Right lobe of liver (tissue), 6 donors: ENCODE measurements around the gene SULT1C4. TPM values are rescaled to one million over a fixed set of nuclear protein-coding genes. Genes with fewer than 3 reads are reported as not detected.

Source experiments
- ATAC-seq, 4 donors: fragments of 200-7000 bp; cut with Tn5 transposase; one replicate each; pipeline ENCODE4 v1.9.1; 2020; ENCODE audit warnings: mild to moderate bottlenecking in 4 of 4, moderate library complexity in 4 of 4
- DNase-seq, 3 donors: peaks; one replicate each; pipeline ENCODE4 v3.0.0-alpha.2; 2020
- H3K27ac ChIP-seq, 3 donors: fragments of 200-600 bp; one replicate each; pipeline ENCODE4 v1.8.0; 2022
- H3K27me3 ChIP-seq, 2 donors: fragments of 200-600 bp; one replicate each; pipeline ENCODE4 v1.8.0; 2022
- H3K36me3 ChIP-seq, 4 donors: fragments of 200-600 bp; sonication (generic) in 1 of 4; one replicate each; pipeline versions ENCODE4 v1.5.1 to v1.8.0; 2017 to 2022; ENCODE audit warnings: control low read depth in 1 of 4
- H3K4me1 ChIP-seq, 4 donors: fragments of 200-600 bp; sonication (generic) in 1 of 4; one replicate each; pipeline versions ENCODE4 v1.5.1 to v1.8.0; 2017 to 2022; ENCODE audit warnings: control low read depth in 1 of 4
- H3K4me3 ChIP-seq, 3 donors: fragments of 200-600 bp; one replicate each; pipeline ENCODE4 v1.8.0; 2022
- H3K9me3 ChIP-seq, 4 donors: fragments of 200-600 bp; sonication (generic) in 1 of 4; one replicate each; pipeline versions ENCODE4 v1.5.1 to v1.8.0; 2017 to 2022; ENCODE audit warnings: control low read depth in 1 of 4
- POLR2A ChIP-seq: fragments of 450-650 bp; IDR thresholded peaks from one replicate; pipeline ENCODE4 v1.6.1; 2017; ENCODE audit warnings: antibody characterized with exemption, mild to moderate bottlenecking
- WGBS: methylation state at CpG from one replicate; pipeline ENCODE4 v1.1.6; 2018; ENCODE audit warnings: low coverage, low lambda C conversion rate; ENCODE audit not compliant: insufficient coverage; ENCODE audit errors: missing lambda C conversion rate; 5-methylcytosine and 5-hydroxymethylcytosine counted together
- intact Hi-C, 2 donors: fragments of 100-400 bp; cut with DNase I; formaldehyde crosslinking; loops; one replicate each; pipeline versions ENCODE4 v1.11.2 to v1.14.1; 2022
- total RNA-seq, 6 experiments: library from RNA; depleted of rRNA in 2 of 6; stranded (reverse); fragments of >200 nt in 2 of 6; fragmentation: NEBNext Ultra II Directional in 3 of 6; extraction: Animal tissue kit (Norgen Biotek cat#: 25700) in 3 of 6; gene quantifications; one replicate each; pipeline versions ENCODE4 v1.1.0 to v1.2.4, GENCODE V29; 2016 to 2023
- TF ChIP-seq, protein P1 (sequence below), 4 donors: fragments of 200-600 bp in 3 of 4; fragments of 450-650 bp in 1 of 4; IDR thresholded peaks; one replicate each; pipeline versions ENCODE4 v1.5.1 to v1.8.0; 2016 to 2022; ENCODE audit warnings: antibody characterized with exemption in 4 of 4, mild to moderate bottlenecking in 2 of 4
- donor health status: DM: no; HTN: yes; CAD: no.
- donor health status: DM: no; HTN: no; CAD: no.
- donor health status: DM: no; HTN: no; CAD: no.
- donor health status: DM: no; HTN: yes; CAD: no.
- donor health status: DM: no; HTN: yes; CAD: no.

Gene SULT1C4
- total RNA-seq, 6 experiments from 2014 or later: 0.92 to 2.7 (median 1.4) TPM

DNA sequence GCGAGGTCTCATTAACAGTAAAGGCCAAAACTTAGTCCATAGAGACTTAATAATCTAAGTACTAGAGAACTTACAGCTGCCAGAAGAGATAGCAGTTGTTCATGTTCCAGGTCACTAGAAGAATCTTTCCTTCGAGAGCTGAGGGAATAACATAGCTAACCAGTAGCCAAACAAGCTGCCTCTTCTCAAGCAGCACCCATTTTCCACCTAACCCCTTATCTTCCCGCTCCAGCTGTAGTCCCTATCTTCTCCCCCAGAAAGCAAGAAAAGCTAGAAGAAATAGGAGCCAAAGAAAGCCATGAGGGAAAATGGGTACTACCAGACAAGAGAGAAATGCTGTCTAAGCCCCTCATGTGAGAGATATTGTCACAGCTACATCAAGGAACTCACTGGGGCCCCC is 24.0 kb downstream of the SULT1C4 start:
- Histone ChIP-seq H3K27me3 (no peaks in the 10 kb centered on the region), H3K27ac (no peak overlapping the region), H3K4me1 (no peaks in the 10 kb centered on the region), H3K4me3 (no peak overlapping the region), H3K9me3 (no peaks in the 10 kb centered on the region), H3K36me3 (no peaks in the 10 kb centered on the region)
- no peak for DNase-seq
- 76% methylated on average over 2 of the region's 3 CpGs for WGBS
- intact Hi-C loops: no loop called here
- no peak for ATAC-seq
- TF ChIP-seq, protein P1, sequence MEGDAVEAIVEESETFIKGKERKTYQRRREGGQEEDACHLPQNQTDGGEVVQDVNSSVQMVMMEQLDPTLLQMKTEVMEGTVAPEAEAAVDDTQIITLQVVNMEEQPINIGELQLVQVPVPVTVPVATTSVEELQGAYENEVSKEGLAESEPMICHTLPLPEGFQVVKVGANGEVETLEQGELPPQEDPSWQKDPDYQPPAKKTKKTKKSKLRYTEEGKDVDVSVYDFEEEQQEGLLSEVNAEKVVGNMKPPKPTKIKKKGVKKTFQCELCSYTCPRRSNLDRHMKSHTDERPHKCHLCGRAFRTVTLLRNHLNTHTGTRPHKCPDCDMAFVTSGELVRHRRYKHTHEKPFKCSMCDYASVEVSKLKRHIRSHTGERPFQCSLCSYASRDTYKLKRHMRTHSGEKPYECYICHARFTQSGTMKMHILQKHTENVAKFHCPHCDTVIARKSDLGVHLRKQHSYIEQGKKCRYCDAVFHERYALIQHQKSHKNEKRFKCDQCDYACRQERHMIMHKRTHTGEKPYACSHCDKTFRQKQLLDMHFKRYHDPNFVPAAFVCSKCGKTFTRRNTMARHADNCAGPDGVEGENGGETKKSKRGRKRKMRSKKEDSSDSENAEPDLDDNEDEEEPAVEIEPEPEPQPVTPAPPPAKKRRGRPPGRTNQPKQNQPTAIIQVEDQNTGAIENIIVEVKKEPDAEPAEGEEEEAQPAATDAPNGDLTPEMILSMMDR (IDR thresholded peaks at IDR 0.05): no peak
- no peak for TF ChIP-seq POLR2A

DNA sequence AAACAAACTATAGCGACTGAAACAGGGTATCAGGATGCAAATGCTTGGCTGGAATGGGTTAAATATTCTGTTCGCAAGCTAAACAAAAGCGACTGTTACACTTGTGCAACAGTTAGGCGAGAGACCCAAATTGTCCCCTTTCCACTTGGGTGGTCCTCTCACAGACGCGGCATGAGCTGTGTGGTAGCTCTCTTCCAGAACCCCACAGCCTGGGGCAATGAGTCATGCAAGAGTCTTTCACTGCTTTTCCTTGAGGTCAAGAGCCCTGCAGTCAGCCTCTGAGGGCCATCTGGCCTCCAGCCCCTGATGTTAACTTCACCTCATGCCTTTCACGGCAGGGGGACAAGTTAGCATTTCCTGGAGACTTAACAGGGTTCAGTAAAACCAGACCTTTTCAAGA is 25.7 kb downstream of the SULT1C4 start:
- intact Hi-C loops: no loop called here
- TF ChIP-seq POLR2A: no peak
- TF ChIP-seq, protein P1 (IDR thresholded peaks at IDR 0.05): no peak
- no peak for ATAC-seq
- DNase-seq: no peak
- no peaks in the 10 kb centered on the region for H3K9me3 ChIP-seq
- H3K4me1 ChIP-seq: no peaks in the 10 kb centered on the region
- H3K27ac ChIP-seq: no peak overlapping the region
- H3K36me3 ChIP-seq: no peaks in the 10 kb centered on the region
- WGBS: 61% methylated on average over 4 of the region's 7 CpGs
- H3K4me3 ChIP-seq: no peak overlapping the region
- H3K27me3 ChIP-seq: no peaks in the 10 kb centered on the region

DNA sequence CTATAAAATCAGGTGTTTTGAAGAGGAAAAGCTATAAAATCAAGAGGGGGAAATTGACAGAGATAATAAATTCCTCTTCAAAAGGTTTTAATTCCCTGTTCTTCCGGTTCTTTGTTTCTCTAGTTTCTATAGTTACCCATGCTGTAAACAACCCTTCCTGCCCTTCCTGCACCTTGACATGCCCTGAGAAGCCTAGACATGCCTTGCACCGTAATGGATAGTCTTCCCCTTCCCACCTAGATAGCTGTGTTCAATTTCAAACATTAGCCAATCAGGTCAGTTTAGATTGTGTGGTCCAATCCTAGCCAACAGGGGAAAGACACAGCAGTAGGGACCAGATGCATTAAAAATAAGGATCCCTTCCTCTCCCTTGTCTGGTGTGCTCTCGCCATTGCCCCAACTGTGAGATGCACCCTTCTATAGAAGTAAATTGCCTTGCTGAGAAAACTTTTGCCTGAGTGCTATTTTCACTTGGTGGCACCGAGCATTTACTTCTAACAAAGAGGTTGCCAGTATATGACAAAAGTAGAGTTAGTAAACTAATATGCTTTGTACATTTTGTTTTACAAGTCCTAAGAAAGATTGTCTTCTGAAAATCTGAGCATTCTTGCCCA is 27.1 kb downstream of the SULT1C4 start:
- TF ChIP-seq POLR2A: no peak
- TF ChIP-seq, protein P1 (IDR thresholded peaks at IDR 0.05): no peak
- H3K4me1 ChIP-seq: no peaks in the 10 kb centered on the region
- no peaks in the 10 kb centered on the region for H3K9me3 ChIP-seq
- ATAC-seq (no peak), DNase-seq (no peak)
- H3K36me3 ChIP-seq: no peaks in the 10 kb centered on the region
- 76% methylated on average over 4 of the region's 4 CpGs for WGBS
- intact Hi-C loops: no loop called here
- no peaks in the 10 kb centered on the region for H3K27me3 ChIP-seq
- no peak overlapping the region for H3K27ac ChIP-seq
- H3K4me3 ChIP-seq: no peak overlapping the region

DNA sequence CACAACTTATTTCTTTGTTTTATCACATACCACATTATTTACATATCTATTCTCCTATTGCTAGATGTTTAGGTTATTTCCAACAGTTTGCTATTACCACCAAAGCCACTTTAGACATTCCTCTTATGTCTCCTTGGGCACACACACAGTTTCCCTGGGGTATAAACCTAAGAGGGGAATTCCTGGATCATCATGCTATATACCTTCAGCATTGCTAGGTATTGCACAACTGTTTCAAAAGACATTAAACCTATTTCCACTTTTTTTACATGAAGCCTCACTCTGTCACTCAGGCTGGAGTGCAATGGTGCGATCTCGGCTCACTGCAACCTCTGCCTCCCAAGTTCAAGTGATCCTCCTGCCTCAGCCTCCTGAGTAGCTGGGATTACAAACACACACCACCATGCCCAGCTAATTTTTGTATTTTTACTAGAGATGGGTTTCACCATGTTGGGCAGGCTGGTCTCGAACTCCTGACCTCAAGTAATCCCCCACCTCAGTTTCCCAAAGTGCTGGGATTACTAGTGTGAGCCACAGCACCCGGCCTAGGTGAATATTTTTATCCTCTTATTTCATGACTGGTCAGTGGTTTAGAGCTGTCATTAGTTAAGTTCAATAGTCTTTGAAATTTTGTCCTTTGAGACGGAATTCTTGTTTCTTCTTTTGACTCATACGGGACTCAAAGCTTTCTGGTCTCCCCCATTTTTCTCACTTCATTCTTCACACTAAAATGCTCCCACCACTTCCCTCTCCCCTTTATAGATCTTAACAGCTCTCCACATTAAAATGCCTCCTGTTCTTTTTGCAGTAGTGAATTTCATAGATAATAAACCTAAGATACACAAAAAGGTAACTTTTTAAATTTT is 30.3 kb downstream of the SULT1C4 start:
- intact Hi-C loops: no loop called here
- H3K9me3 ChIP-seq: no peaks in the 10 kb centered on the region
- H3K27me3 ChIP-seq: no peaks in the 10 kb centered on the region
- no peaks in the 10 kb centered on the region for H3K4me1 ChIP-seq
- ATAC-seq (no peak), DNase-seq (no peak)
- no peak for TF ChIP-seq POLR2A
- TF ChIP-seq, protein P1 (IDR thresholded peaks at IDR 0.05): no peak
- H3K27ac ChIP-seq: no peak overlapping the region
- no peaks in the 10 kb centered on the region for H3K36me3 ChIP-seq
- WGBS: 83% methylated on average over 6 of the region's 6 CpGs
- no peak overlapping the region for H3K4me3 ChIP-seq
